WTC11 (cell line): ENCODE results near the gene CD300E.

Experiments
- CTCF ChIP-seq: fragments of 200-600 bp; IDR thresholded peaks from 2 replicates; pipeline ENCODE4 v1.8.0; 2022; ENCODE audit warnings: antibody characterized with exemption
- GRHL2 ChIP-seq: fragments of 250-450 bp; sonication (Bioruptor Pico); IDR thresholded peaks from 2 replicates; pipeline ENCODE4 v1.8.0; 2022; ENCODE audit warnings: mild to moderate bottlenecking, moderate library complexity; ENCODE audit not compliant: insufficient replicate concordance, severe bottlenecking
- NR2C2 ChIP-seq: sonication (generic); formaldehyde crosslinking; IDR thresholded peaks from 2 replicates; pipeline ENCODE4 v1.8.0; 2022; ENCODE audit warnings: mild to moderate bottlenecking, missing genetic modification reagents

- TF ChIP-seq CTCF (no peak), NR2C2 (CRISPR knock-in tag) (no peak), GRHL2 (no peak)
Observed at GRCh38 chr17:74599448-74599939, 24.0 kb downstream of the CD300E start.
